GM12878 (cell line): ENCODE results near the gene GNAT1. TPM values are rescaled to one million over a fixed set of nuclear protein-coding genes. Genes with fewer than 3 reads are reported as not detected.

Experiments
- CBX3 ChIP-seq: fragments of 200-600 bp; sonication (generic); IDR thresholded peaks from 2 replicates; pipeline ENCODE4 v1.6.1; 2016; ENCODE audit warnings: low read depth, borderline replicate concordance
- CBX5 ChIP-seq: sonication (generic); IDR thresholded peaks from 2 replicates; pipeline ENCODE4 v1.6.1; 2016; ENCODE audit warnings: low read depth, moderate library complexity, mild to moderate bottlenecking, inconsistent platforms
- CHD1 ChIP-seq: IDR thresholded peaks from 2 replicates; pipeline ENCODE4 v1.6.1; 2012; ENCODE audit warnings: low read depth, low read length, improper control_type of control experiment
- CREM ChIP-seq: IDR thresholded peaks from 2 replicates; pipeline ENCODE4 v1.6.1; 2014; ENCODE audit warnings: antibody characterized with exemption, low read depth
- EZH2 ChIP-seq: IDR thresholded peaks from 2 replicates; pipeline ENCODE4 v1.6.1; 2012; ENCODE audit warnings: low read depth, mild to moderate bottlenecking, control low read depth, inconsistent platforms, low read length, borderline replicate concordance; ENCODE audit not compliant: control insufficient read depth
- FOXK2 ChIP-seq: fragments of 450-650 bp; IDR thresholded peaks from 2 replicates; pipeline ENCODE4 v1.6.1; 2017; ENCODE audit warnings: mild to moderate bottlenecking, moderate library complexity
- FOXM1 ChIP-seq: IDR thresholded peaks from 2 replicates; pipeline ENCODE4 v1.6.1; 2012; ENCODE audit warnings: low read depth, mild to moderate bottlenecking, inconsistent platforms, low read length, moderate library complexity
- IKZF2 ChIP-seq, 2 experiments: fragments of 450-650 bp; IDR thresholded peaks; 2 replicates each; pipeline ENCODE4 v1.6.1; 2017; ENCODE audit warnings: mild to moderate bottlenecking in 2 of 2, moderate library complexity in 2 of 2
- JUNB ChIP-seq: IDR thresholded peaks from 2 replicates; pipeline ENCODE4 v1.6.1; 2016; ENCODE audit warnings: antibody characterized with exemption, mild to moderate bottlenecking
- JUND ChIP-seq: IDR thresholded peaks from 2 replicates; pipeline ENCODE4 v1.6.1; 2012; ENCODE audit warnings: low read depth, mild to moderate bottlenecking, low read length, improper control_type of control experiment, moderate library complexity
- KLF5 ChIP-seq: fragments of 450-650 bp; IDR thresholded peaks from 2 replicates; pipeline ENCODE4 v1.6.1; 2014; ENCODE audit warnings: mild to moderate bottlenecking; ENCODE audit not compliant: partially characterized antibody
- MEF2A ChIP-seq: IDR thresholded peaks from 2 replicates; pipeline ENCODE4 v1.6.1; 2011; ENCODE audit warnings: low read depth, mild to moderate bottlenecking, low read length, moderate library complexity; ENCODE audit not compliant: insufficient read depth
- NR2F1 ChIP-seq: fragments of 450-650 bp; conservative IDR thresholded peaks from 2 replicates; pipeline ENCODE4 v1.6.1; 2017; ENCODE audit warnings: mild to moderate bottlenecking
- NRF1 ChIP-seq: conservative IDR thresholded peaks from 2 replicates; pipeline ENCODE4 v1.6.1; 2011; ENCODE audit warnings: mild to moderate bottlenecking, low read depth, low read length, improper control_type of control experiment
- PAX8 ChIP-seq: fragments of 450-650 bp; IDR thresholded peaks from 2 replicates; pipeline ENCODE4 v1.6.1; 2017; ENCODE audit warnings: mild to moderate bottlenecking, moderate library complexity
- POLR2AphosphoS2 ChIP-seq: IDR thresholded peaks from 2 replicates; pipeline ENCODE4 v1.6.1; 2011; ENCODE audit warnings: low read depth, mild to moderate bottlenecking, low read length, improper control_type of control experiment, moderate library complexity
- RBBP5 ChIP-seq: fragments of 200-600 bp; sonication (generic); conservative IDR thresholded peaks from 2 replicates; pipeline ENCODE4 v1.6.1; 2016
- RFX5 ChIP-seq: IDR thresholded peaks from 2 replicates; pipeline ENCODE4 v1.6.1; 2011; ENCODE audit warnings: low read depth, low read length, improper control_type of control experiment
- SMAD1 ChIP-seq: fragments of 450-650 bp; IDR thresholded peaks from 2 replicates; pipeline ENCODE4 v1.6.1; 2018; ENCODE audit warnings: mild to moderate bottlenecking, low read depth; ENCODE audit not compliant: partially characterized antibody
- ZZZ3 ChIP-seq: IDR thresholded peaks from 2 replicates; pipeline ENCODE4 v1.6.1; 2011; ENCODE audit warnings: low read depth; ENCODE audit not compliant: control insufficient read depth, insufficient read length
- polyA plus RNA-seq, 11 experiments: library from polyadenylated mRNA; depleted of rRNA in 4 of 11; unstranded in 6 of 11; stranded (reverse) in 5 of 11; fragments of >200 nt; fragmentation: Nextera tagmentation in 4 of 11; fragmentation: Illumina TruSeq in 1 of 11; extraction: Ambion mirVana in 4 of 11; extraction: Trizol in 1 of 11; gene quantifications; 1 replicate in 1 of 11; 2 replicates in 10 of 11; pipeline versions ENCODE4 v1.2.1 to v1.2.3, GENCODE V29; 2011 to 2016; ENCODE audit warnings: inconsistent platforms in 2 of 11, missing spikeins in 2 of 11, low read depth in 1 of 11
- total RNA-seq, 4 experiments: library from RNA; depleted of rRNA in 3 of 4; stranded (reverse); fragments of >200 nt in 3 of 4; fragmentation: Illumina TruSeq in 1 of 4; extraction: Trizol in 1 of 4; gene quantifications; 2 replicates each; pipeline versions ENCODE4 v1.2.1 to v1.2.3, GENCODE V29; 2013 to 2021
- TF ChIP-seq, protein P1 (sequence below): IDR thresholded peaks from 2 replicates; pipeline ENCODE4 v1.6.1; 2012; ENCODE audit warnings: low read depth, low read length, improper control_type of control experiment
- TF ChIP-seq, protein P2 (sequence below): IDR thresholded peaks from 2 replicates; pipeline ENCODE4 v1.6.1; 2011; ENCODE audit warnings: low read depth, mild to moderate bottlenecking, low read length, moderate library complexity, borderline replicate concordance; ENCODE audit errors: extremely low read depth
- TF ChIP-seq, protein P3 (sequence below): fragments of 450-650 bp; IDR thresholded peaks from 2 replicates; pipeline ENCODE4 v1.6.1; 2016; ENCODE audit warnings: mild to moderate bottlenecking
- TF ChIP-seq, protein P4 (sequence below): IDR thresholded peaks from 2 replicates; pipeline ENCODE4 v1.6.1; 2012; ENCODE audit warnings: low read depth, low read length, improper control_type of control experiment
- TF ChIP-seq, protein P5 (sequence below): IDR thresholded peaks from 2 replicates; pipeline ENCODE4 v1.6.1; 2012; ENCODE audit warnings: low read depth, low read length, improper control_type of control experiment
- TF ChIP-seq, protein P6 (sequence below): fragments of 450-650 bp; conservative IDR thresholded peaks from 2 replicates; pipeline ENCODE4 v1.6.1; 2017; ENCODE audit warnings: mild to moderate bottlenecking, moderate library complexity

The GNAT1 gene
- total and polyA plus RNA-seq, 10 of the 15 experiments (the other 5 are each of a cell fraction or from before 2014, with no cell fraction given) = not detected

DNA sequence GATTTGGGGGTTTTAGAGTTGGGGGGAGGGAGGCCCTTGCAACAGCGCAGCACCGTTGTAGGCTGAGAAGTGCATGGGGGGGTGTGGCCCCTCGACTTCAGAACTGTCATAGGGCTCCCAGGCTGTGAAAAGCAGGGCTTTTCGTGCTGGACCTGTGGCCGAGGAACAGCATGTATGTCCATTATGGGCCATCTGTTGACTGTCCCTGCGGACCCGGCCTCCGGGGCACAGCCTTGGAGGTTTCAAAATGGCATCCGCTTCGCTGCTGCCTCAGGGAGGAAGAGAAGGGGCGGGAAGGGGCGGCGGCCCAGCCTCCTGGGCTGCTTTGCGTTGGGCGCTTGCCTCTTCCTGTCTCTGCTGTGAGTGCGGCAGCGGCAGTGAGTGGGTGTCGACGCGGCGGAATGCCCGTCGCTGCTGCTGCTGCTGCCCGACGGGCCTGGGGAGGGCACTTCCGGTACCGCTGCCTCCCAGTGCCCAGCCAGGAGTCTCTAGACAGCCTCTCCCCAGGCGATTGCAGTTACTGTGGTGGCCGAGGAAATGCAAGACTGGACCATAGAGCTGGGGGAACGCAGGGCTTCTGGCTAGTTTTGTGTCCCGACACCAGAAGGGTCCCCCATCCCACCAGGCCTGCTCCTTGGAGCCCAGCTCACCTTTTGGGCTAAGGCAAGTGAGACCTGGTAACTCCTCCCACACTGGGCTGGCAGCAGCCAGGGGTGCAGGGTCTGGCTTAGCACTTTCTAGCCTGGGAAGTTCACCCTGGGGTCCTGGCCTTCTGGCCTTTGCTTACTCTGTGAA lies 46.5 kb downstream of the GNAT1 start (continued):
- TF ChIP-seq, protein P1, sequence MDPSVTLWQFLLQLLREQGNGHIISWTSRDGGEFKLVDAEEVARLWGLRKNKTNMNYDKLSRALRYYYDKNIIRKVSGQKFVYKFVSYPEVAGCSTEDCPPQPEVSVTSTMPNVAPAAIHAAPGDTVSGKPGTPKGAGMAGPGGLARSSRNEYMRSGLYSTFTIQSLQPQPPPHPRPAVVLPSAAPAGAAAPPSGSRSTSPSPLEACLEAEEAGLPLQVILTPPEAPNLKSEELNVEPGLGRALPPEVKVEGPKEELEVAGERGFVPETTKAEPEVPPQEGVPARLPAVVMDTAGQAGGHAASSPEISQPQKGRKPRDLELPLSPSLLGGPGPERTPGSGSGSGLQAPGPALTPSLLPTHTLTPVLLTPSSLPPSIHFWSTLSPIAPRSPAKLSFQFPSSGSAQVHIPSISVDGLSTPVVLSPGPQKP = peak; percentile 87
- TF ChIP-seq POLR2AphosphoS2 (no peak), RBBP5 (no peak), EZH2 (no peak), NRF1 (no peak), JUND (no peak), FOXK2 (no peak), SMAD1 (no peak), NR2F1 (no peak), RFX5 (no peak; the same call in 1 of the 2 replicates), PAX8 (no peak; the same call in 1 of the 2 replicates), CHD1 (no peak), CBX3 (no peak), JUNB (no peak), ZZZ3 (no peak), CREM (peak; percentile 68; the same call in 1 of the 2 replicates), IKZF2 (IDR thresholded peaks at IDR 0.05) (no peak), CBX5 (no peak), MEF2A (no peak), FOXM1 (no peak), KLF5 (no peak)
- TF ChIP-seq, protein P2, sequence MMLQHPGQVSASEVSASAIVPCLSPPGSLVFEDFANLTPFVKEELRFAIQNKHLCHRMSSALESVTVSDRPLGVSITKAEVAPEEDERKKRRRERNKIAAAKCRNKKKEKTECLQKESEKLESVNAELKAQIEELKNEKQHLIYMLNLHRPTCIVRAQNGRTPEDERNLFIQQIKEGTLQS = no peak
- TF ChIP-seq, protein P3, sequence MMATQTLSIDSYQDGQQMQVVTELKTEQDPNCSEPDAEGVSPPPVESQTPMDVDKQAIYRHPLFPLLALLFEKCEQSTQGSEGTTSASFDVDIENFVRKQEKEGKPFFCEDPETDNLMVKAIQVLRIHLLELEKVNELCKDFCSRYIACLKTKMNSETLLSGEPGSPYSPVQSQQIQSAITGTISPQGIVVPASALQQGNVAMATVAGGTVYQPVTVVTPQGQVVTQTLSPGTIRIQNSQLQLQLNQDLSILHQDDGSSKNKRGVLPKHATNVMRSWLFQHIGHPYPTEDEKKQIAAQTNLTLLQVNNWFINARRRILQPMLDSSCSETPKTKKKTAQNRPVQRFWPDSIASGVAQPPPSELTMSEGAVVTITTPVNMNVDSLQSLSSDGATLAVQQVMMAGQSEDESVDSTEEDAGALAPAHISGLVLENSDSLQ = peak; percentile 41
- TF ChIP-seq, protein P4, sequence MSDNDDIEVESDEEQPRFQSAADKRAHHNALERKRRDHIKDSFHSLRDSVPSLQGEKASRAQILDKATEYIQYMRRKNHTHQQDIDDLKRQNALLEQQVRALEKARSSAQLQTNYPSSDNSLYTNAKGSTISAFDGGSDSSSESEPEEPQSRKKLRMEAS = peak; percentile 28; the same call in 1 of the 2 replicates
- TF ChIP-seq, protein P5, sequence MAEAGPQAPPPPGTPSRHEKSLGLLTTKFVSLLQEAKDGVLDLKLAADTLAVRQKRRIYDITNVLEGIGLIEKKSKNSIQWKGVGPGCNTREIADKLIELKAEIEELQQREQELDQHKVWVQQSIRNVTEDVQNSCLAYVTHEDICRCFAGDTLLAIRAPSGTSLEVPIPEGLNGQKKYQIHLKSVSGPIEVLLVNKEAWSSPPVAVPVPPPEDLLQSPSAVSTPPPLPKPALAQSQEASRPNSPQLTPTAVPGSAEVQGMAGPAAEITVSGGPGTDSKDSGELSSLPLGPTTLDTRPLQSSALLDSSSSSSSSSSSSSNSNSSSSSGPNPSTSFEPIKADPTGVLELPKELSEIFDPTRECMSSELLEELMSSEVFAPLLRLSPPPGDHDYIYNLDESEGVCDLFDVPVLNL = no peak
- TF ChIP-seq, protein P6, sequence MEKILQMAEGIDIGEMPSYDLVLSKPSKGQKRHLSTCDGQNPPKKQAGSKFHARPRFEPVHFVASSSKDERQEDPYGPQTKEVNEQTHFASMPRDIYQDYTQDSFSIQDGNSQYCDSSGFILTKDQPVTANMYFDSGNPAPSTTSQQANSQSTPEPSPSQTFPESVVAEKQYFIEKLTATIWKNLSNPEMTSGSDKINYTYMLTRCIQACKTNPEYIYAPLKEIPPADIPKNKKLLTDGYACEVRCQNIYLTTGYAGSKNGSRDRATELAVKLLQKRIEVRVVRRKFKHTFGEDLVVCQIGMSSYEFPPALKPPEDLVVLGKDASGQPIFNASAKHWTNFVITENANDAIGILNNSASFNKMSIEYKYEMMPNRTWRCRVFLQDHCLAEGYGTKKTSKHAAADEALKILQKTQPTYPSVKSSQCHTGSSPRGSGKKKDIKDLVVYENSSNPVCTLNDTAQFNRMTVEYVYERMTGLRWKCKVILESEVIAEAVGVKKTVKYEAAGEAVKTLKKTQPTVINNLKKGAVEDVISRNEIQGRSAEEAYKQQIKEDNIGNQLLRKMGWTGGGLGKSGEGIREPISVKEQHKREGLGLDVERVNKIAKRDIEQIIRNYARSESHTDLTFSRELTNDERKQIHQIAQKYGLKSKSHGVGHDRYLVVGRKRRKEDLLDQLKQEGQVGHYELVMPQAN = 0 out of 2 replicates have a peak, but pooled peaks have one; percentile 54
